Endothelial cell of umbilical vein (primary cell): ENCODE results near the gene CAPN15. TPM values are rescaled to one million over a fixed set of nuclear protein-coding genes. Genes with fewer than 3 reads are reported as not detected.

Source experiments
- BruUV-seq: library from RNA; stranded (reverse); fragments of 400-500 nt; replicated peaks from 2 replicates; lab custom pipeline; 2021; lab: Mats Ljungman, UMichigan
- CTCF ChIA-PET: fragments of 300-600, 350-600 bp; sonication (Branson Sonifier 250); formaldehyde crosslinking; loops from one replicate; lab custom pipeline; 2021; ENCODE audit warnings: antibody characterized with exemption, inconsistent platforms; lab: Charles Lee
- POLR2A ChIA-PET: fragments of 300-600, 350-600 bp; sonication (Branson Sonifier 250); formaldehyde crosslinking; loops from one replicate; lab custom pipeline; 2021; ENCODE audit warnings: antibody characterized with exemption, inconsistent platforms; lab: Charles Lee
- DNase-seq: peaks from one replicate; pipeline ENCODE4 v3.0.0-alpha.2; 2011; ENCODE audit warnings: low read depth, low spot score
- FAIRE-seq: peaks from 2 replicates; lab custom pipeline; 2011; peaks lifted over from hg19 to GRCh38; lab: Jason Lieb, UNC
- H2AFZ ChIP-seq: 2 replicates; pipeline ENCODE4 v1.6.0; 2012; ENCODE audit warnings: low read depth, low read length, control low read depth, inconsistent platforms
- H3K27ac ChIP-seq: 2 replicates; pipeline ENCODE4 v1.5.1; 2011; ENCODE audit warnings: low read depth, mild to moderate bottlenecking, control low read depth, low read length, moderate library complexity; ENCODE audit not compliant: insufficient read depth
- H3K27me3 ChIP-seq, 2 experiments: 2 replicates each; pipeline versions ENCODE4 v1.6.0 to v1.6.1; 2011; ENCODE audit warnings: low read length in 2 of 2, mixed read lengths in 1 of 2; ENCODE audit not compliant: control insufficient read depth in 2 of 2, insufficient read depth in 2 of 2
- H3K36me3 ChIP-seq, 2 experiments: 2 replicates in 1 of 2; 3 replicates in 1 of 2; pipeline ENCODE4 v1.5.1; 2011; ENCODE audit warnings: low read length in 2 of 2, mild to moderate bottlenecking in 1 of 2, moderate library complexity in 1 of 2; ENCODE audit not compliant: control insufficient read depth in 2 of 2, insufficient read depth in 2 of 2; ENCODE audit errors: extremely low read depth in 1 of 2
- H3K4me1 ChIP-seq: 3 replicates; pipeline ENCODE4 v1.5.1; 2011; ENCODE audit warnings: mild to moderate bottlenecking, low read length; ENCODE audit not compliant: control insufficient read depth, insufficient read depth; ENCODE audit errors: extremely low read depth
- H3K4me2 ChIP-seq: 2 replicates; pipeline ENCODE4 v1.6.1; 2011; ENCODE audit warnings: low read length, control low read depth, mixed read lengths; ENCODE audit not compliant: insufficient read depth
- H3K4me3 ChIP-seq, 3 experiments: fragments of 200-600 bp in 1 of 3; sonication (generic), shearing (Covaris generic) in 1 of 3; replicated peaks in 1 of 3; 2 replicates each; pipeline ENCODE4 v1.5.1; 2011 to 2016; ENCODE audit warnings: control low read depth in 3 of 3, low read length in 3 of 3, mild to moderate bottlenecking in 2 of 3, inconsistent platforms in 1 of 3, low read depth in 1 of 3, moderate library complexity in 1 of 3; ENCODE audit not compliant: insufficient read depth in 1 of 3
- H3K79me2 ChIP-seq: 2 replicates; pipeline ENCODE4 v1.6.0; 2012; ENCODE audit warnings: low read length, inconsistent platforms; ENCODE audit not compliant: control insufficient read depth, insufficient read depth
- H3K9ac ChIP-seq: replicated peaks from 2 replicates; pipeline ENCODE3; 2011; ENCODE audit warnings: low read length, control low read depth; ENCODE audit not compliant: insufficient read depth; ENCODE audit errors: extremely low read depth
- H3K9me1 ChIP-seq: replicated peaks from 3 replicates; pipeline ENCODE4 v1.6.0; 2011; ENCODE audit warnings: mild to moderate bottlenecking, low read length; ENCODE audit not compliant: control insufficient read depth, insufficient read depth; ENCODE audit errors: extremely low read depth
- H3K9me3 ChIP-seq: replicated peaks from 2 replicates; pipeline ENCODE4 v1.5.1; 2012; ENCODE audit warnings: low read length, inconsistent platforms; ENCODE audit not compliant: control insufficient read depth, insufficient read depth
- H4K20me1 ChIP-seq: replicated peaks from 2 replicates; pipeline ENCODE3; 2011; ENCODE audit warnings: mild to moderate bottlenecking, low read length; ENCODE audit not compliant: control insufficient read depth, insufficient read depth; ENCODE audit errors: extremely low read depth
- EZH2 ChIP-seq: IDR thresholded peaks from 2 replicates; pipeline ENCODE4 v1.6.1; 2012; ENCODE audit warnings: borderline replicate concordance, low read depth, mild to moderate bottlenecking, moderate library complexity, low read length, inconsistent platforms; ENCODE audit not compliant: severe bottlenecking
- FOS ChIP-seq: IDR thresholded peaks from 2 replicates; pipeline ENCODE4 v1.6.1; 2011; ENCODE audit warnings: mild to moderate bottlenecking, low read length, moderate library complexity, borderline replicate concordance; ENCODE audit not compliant: insufficient read depth
- GATA2 ChIP-seq: IDR thresholded peaks from 2 replicates; pipeline ENCODE4 v1.7.0; 2011; ENCODE audit warnings: low read depth, mild to moderate bottlenecking, moderate library complexity, mixed read lengths, low read length; ENCODE audit not compliant: insufficient read length, insufficient read depth
- JUN ChIP-seq: IDR thresholded peaks from 2 replicates; pipeline ENCODE4 v1.6.1; 2011; ENCODE audit warnings: borderline replicate concordance, low read depth; ENCODE audit not compliant: insufficient read length, insufficient read depth
- MAX ChIP-seq: IDR thresholded peaks from 2 replicates; pipeline ENCODE4 v1.6.1; 2011; ENCODE audit not compliant: insufficient read depth, insufficient read length
- MYC ChIP-seq: IDR thresholded peaks from one replicate; pipeline ENCODE4 v1.6.1; 2011; ENCODE audit warnings: mild to moderate bottlenecking, low read depth, low read length
- POLR2A ChIP-seq: IDR thresholded peaks from 2 replicates; pipeline ENCODE4 v1.6.1; 2012; ENCODE audit warnings: low read depth, mild to moderate bottlenecking, control low read depth, low read length
- POLR2AphosphoS5 ChIP-seq: IDR thresholded peaks from 2 replicates; pipeline ENCODE4 v1.6.1; 2012; ENCODE audit warnings: low read depth, mild to moderate bottlenecking, control low read depth, low read length, moderate library complexity; ENCODE audit not compliant: insufficient read depth
- dilution Hi-C: fragments of 300-500 bp; cut with MboI; formaldehyde crosslinking; loops from one replicate; pipeline ENCODE4 v1.15.0; 2019; ENCODE audit warnings: low sequenced_read_pairs; ENCODE audit not compliant: extremely low pct_ligation_motif_present
- intact Hi-C: fragments of 100-400 bp; cut with micrococcal nuclease; formaldehyde crosslinking; loops from one replicate; pipeline ENCODE4 v1.10.0; 2022
- polyA plus RNA-seq, 4 experiments: library from polyadenylated mRNA; depleted of rRNA in 3 of 4; stranded (reverse) in 3 of 4; unstranded in 1 of 4; fragments of >200 nt; gene quantifications; 2 replicates each; pipeline versions ENCODE4 v1.2.1 to v1.2.3, GENCODE V29; 2011 to 2012; ENCODE audit warnings: missing spikeins in 1 of 4
- total RNA-seq: library from RNA; stranded (reverse); gene quantifications from 2 replicates; pipeline ENCODE4 v1.2.3, GENCODE V29; 2021
- TF ChIP-seq, protein P1 (sequence below), 2 donors: IDR thresholded peaks; 1 replicate in 1 of 2; 2 replicates in 1 of 2; pipeline ENCODE4 v1.5.1; 2011; ENCODE audit warnings: low read length in 2 of 2, mild to moderate bottlenecking in 2 of 2, moderate library complexity in 2 of 2, control low read depth in 1 of 2, inconsistent platforms in 1 of 2, low read depth in 1 of 2; ENCODE audit not compliant: insufficient read depth in 1 of 2; ENCODE audit errors: extremely low read depth in 1 of 2

Gene CAPN15
- total and polyA plus RNA-seq, 2 donors (not counting 3 experiments of a cell fraction or from before 2014, with no cell fraction given) = 33.9 to 65.0 TPM

GRCh38 chr16:512802-513201, 14.7 kb upstream of the CAPN15 start:
- Histone ChIP-seq H3K9ac (no peak overlapping the region), H3K9me3 (no peaks in the 10 kb centered on the region), H3K4me3 (no peak overlapping the region), H3K9me1 (no peaks in the 10 kb centered on the region), H2AFZ (no peak overlapping the region), H3K36me3 (peaks cover 0 to 11% of the 10 kb centered on the region in 2 experiments), H3K27me3 (no peaks in the 10 kb centered on the region), H3K4me2 (no peak overlapping the region), H3K27ac (no peak overlapping the region), H3K79me2 (no peaks in the 10 kb centered on the region), H3K4me1 (peaks cover 7% of the 10 kb centered on the region), H4K20me1 (no peaks in the 10 kb centered on the region)
- BruUV-seq = no TSS peak
- CTCF ChIA-PET = interaction anchor here (0.8 kb wide), 1 partner anchor 93 kb away, joined by 3 read pairs; no protein-coding TSS in a partner anchor
- no peak for FAIRE-seq
- POLR2A ChIA-PET = no interaction called here
- no peak for DNase-seq
- TF ChIP-seq MAX = no peak
- no peak for TF ChIP-seq POLR2A
- TF ChIP-seq EZH2 = no peak
- no peak for TF ChIP-seq MYC
- intact Hi-C loops = no loop called here
- dilution Hi-C loops = no loop called here

DNA sequence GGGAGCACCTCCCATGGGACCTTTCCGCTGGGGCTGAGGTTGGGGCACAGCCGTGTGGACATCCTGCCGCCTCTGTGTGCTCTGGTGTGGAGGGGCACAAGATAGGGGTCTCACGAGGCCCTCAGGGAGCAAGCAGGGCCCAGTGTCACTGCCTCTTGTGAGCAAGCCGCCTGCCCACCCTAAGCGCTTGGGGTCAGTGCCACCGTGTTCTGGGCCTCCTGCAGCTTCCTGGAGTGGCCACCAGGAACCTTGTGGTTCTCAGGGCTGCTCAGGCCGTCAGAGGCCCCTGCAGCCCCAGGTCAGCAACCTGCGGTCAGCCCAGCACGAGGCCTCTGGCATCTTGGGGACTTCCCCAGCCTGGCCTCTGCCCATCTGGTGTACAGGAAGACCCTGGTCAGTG, 13.6 kb upstream of the CAPN15 start:
- intact Hi-C loops (no loop called here), dilution Hi-C loops (no loop called here)
- H3K9me3 ChIP-seq = no peaks in the 10 kb centered on the region
- ChIA-PET POLR2A (no interaction called here), CTCF (interaction anchor here (1.3 kb wide), 1 partner anchor 8 kb away, joined by 3 read pairs; no protein-coding TSS in a partner anchor)
- H3K27ac ChIP-seq = no peak overlapping the region
- H4K20me1 ChIP-seq = no peaks in the 10 kb centered on the region
- H3K36me3 ChIP-seq = peaks cover 0 to 11% of the 10 kb centered on the region in 2 experiments
- peaks cover 7% of the 10 kb centered on the region for H3K4me1 ChIP-seq
- no TSS peak for BruUV-seq
- no peaks in the 10 kb centered on the region for H3K9me1 ChIP-seq
- DNase-seq (no peak), FAIRE-seq (no peak)
- H3K27me3 ChIP-seq = no peaks in the 10 kb centered on the region
- H3K9ac ChIP-seq = no peak overlapping the region
- no peak overlapping the region for H2AFZ ChIP-seq
- H3K79me2 ChIP-seq = no peaks in the 10 kb centered on the region
- H3K4me2 ChIP-seq = no peak overlapping the region
- no peak overlapping the region for H3K4me3 ChIP-seq
- no peak for TF ChIP-seq FOS
- TF ChIP-seq MYC = no peak
- TF ChIP-seq, protein P1, sequence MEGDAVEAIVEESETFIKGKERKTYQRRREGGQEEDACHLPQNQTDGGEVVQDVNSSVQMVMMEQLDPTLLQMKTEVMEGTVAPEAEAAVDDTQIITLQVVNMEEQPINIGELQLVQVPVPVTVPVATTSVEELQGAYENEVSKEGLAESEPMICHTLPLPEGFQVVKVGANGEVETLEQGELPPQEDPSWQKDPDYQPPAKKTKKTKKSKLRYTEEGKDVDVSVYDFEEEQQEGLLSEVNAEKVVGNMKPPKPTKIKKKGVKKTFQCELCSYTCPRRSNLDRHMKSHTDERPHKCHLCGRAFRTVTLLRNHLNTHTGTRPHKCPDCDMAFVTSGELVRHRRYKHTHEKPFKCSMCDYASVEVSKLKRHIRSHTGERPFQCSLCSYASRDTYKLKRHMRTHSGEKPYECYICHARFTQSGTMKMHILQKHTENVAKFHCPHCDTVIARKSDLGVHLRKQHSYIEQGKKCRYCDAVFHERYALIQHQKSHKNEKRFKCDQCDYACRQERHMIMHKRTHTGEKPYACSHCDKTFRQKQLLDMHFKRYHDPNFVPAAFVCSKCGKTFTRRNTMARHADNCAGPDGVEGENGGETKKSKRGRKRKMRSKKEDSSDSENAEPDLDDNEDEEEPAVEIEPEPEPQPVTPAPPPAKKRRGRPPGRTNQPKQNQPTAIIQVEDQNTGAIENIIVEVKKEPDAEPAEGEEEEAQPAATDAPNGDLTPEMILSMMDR (IDR thresholded peaks at IDR 0.05; ENCODE audit: extremely low read depth in 1 of 2, insufficient read depth in 1 of 2, low read depth in 1 of 2, low read length in 2 of 2) = no peak
- no peak for TF ChIP-seq POLR2A
- no peak for TF ChIP-seq MAX
- no peak for TF ChIP-seq EZH2
- TF ChIP-seq GATA2 = no peak
- TF ChIP-seq POLR2AphosphoS5 = no peak
- no peak for TF ChIP-seq JUN
